ENCODE data around the gene WDR31. TPM values are rescaled to one million over a fixed set of nuclear protein-coding genes. Genes with fewer than 3 reads are reported as not detected.

Gene WDR31
- polyA plus RNA-seq, 1 experiment, result 0.97 TPM

DNA sequence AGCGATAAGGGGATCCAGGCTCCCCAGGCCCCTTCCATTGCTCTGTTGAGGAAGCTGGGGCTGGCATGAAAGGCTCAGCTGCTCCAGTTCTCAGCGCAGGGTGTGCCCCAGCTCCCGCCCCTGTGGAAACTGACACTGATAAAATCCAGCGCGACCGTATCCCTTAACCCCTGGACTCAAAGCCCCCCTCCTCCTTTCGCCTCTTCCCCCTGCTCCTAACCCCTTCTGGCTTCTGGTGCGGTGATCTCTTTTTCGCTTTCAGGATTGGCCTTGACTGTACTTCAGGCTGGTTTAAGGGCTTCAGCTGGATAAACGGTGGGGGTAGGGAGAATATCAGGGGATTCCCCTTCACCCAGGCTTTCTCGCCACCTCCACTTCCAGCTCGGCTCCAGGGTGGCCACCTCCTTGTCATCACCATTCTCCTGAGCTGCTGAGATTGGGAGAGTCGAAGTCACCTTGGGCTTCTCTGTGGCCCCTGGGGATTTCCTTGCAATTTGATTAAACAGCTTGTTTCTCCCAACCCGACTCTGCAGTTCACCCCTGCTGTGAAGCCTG lies 10.1 kb upstream of the WDR31 start:
- H3K27me3 ChIP-seq (ENCODE audit: control insufficient read depth, insufficient read depth, low read length), result peaks cover 51% of the 10 kb centered on the region
- POLR2A ChIA-PET, result no interaction called here
- CTCF ChIA-PET, result no interaction called here
- TF ChIP-seq, protein P1, sequence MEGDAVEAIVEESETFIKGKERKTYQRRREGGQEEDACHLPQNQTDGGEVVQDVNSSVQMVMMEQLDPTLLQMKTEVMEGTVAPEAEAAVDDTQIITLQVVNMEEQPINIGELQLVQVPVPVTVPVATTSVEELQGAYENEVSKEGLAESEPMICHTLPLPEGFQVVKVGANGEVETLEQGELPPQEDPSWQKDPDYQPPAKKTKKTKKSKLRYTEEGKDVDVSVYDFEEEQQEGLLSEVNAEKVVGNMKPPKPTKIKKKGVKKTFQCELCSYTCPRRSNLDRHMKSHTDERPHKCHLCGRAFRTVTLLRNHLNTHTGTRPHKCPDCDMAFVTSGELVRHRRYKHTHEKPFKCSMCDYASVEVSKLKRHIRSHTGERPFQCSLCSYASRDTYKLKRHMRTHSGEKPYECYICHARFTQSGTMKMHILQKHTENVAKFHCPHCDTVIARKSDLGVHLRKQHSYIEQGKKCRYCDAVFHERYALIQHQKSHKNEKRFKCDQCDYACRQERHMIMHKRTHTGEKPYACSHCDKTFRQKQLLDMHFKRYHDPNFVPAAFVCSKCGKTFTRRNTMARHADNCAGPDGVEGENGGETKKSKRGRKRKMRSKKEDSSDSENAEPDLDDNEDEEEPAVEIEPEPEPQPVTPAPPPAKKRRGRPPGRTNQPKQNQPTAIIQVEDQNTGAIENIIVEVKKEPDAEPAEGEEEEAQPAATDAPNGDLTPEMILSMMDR (IDR thresholded peaks at IDR 0.05; ENCODE audit: low read depth, low read length), result no peak
- H3K4me3 ChIP-seq (ENCODE audit: low read depth, low read length), result no peak overlapping the region
- H3K27ac ChIP-seq (ENCODE audit: low read depth, low read length), result no peak overlapping the region
- H3K9me3 ChIP-seq (ENCODE audit: control insufficient read depth, insufficient read depth, low read length), result no peaks in the 10 kb centered on the region
- DNase-seq (ENCODE audit: low read depth, low spot score), result no peak

DNA sequence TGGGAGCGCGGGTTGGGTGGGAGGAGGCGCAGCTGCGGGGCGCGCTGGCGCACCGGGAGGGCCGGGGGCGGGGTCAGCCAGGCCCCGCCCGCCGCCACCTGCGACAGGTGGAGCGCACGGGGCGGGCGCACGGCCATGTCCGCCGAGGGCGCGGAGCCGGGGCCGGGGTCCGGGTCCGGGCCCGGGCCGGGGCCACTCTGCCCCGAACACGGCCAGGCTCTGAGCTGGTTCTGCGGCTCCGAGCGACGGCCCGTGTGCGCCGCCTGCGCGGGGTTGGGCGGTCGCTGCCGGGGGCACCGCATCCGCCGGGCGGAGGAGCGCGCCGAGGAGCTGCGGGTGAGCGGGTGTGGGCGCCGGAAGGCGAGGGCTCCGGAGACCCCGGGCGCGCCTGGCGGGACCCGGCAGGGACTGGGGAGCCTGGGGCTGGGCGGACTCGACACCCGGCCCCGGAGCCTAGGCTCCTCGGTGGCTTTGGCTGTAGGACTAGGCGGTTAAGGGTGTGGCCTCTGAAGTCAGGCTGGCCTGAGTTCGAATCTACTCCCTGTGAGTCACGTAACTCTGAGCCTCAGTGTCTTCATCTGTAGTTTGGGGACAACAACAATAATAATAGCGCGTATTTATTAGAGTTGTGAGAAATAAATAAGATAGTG lies 9.5 kb upstream of the WDR31 start, which contains the start of gene BSPRY:
Gene BSPRY (plus strand): TSS at position 97 of the 650 bp plus-strand sequence. CDS start 39 bp downstream, at position 136.
- no peak for DNase-seq (ENCODE audit: low read depth, low spot score)
- H3K4me3 ChIP-seq (ENCODE audit: low read depth, low read length), result no peak within 1 kb of the TSS
- CTCF ChIA-PET, result no interaction called here

DNA sequence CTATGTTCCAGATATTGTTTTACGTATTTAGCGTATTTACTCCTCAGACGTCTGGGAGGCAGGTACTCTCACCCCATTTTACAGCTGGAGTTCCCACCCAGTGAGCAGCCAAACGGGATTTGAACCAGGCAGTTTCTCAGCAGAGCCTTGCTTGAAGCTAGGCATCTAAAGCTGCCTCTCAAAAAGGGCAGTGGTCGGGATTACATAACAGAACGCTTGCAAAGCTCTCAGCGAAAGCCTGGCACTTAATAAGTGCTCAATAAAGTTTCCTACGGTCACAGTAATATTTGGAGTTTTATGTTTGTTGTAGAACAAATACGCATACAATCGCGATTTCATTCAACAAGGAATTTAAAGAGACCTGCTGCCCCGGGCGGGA lies 9.0 kb upstream of the WDR31 start:
- TF ChIP-seq, protein P1 (IDR thresholded peaks at IDR 0.05; ENCODE audit: low read depth, low read length), result no peak
- ChIA-PET CTCF (interaction anchor here (0.9 kb wide), 1 partner anchor 9 kb away, joined by 3 read pairs; the partner anchor contains the start of gene WDR31), POLR2A (interaction anchor here (1.4 kb wide), 1 partner anchor 9 kb away, joined by 5 read pairs; the partner anchor contains the start of gene WDR31)
- no peaks in the 10 kb centered on the region for H3K9me3 ChIP-seq (ENCODE audit: control insufficient read depth, insufficient read depth, low read length)
- peaks cover 49% of the 10 kb centered on the region for H3K27me3 ChIP-seq (ENCODE audit: control insufficient read depth, insufficient read depth, low read length)
- H3K4me3 ChIP-seq (ENCODE audit: low read depth, low read length), result no peak overlapping the region
- DNase-seq (ENCODE audit: low read depth, low spot score), result no peak
- H3K27ac ChIP-seq (ENCODE audit: low read depth, low read length), result no peak overlapping the region

More for the DNA sequence above, 9.5 kb upstream of the WDR31 start, which contains the start of gene BSPRY:
- H3K27ac ChIP-seq (ENCODE audit: low read depth, low read length), result no peak within 1 kb of the TSS
- POLR2A ChIA-PET, result interaction anchor here (1.4 kb wide), 1 partner anchor 10 kb away, joined by 5 read pairs; the partner anchor contains the start of gene WDR31
- no peaks in the 10 kb centered on the region for H3K9me3 ChIP-seq (ENCODE audit: control insufficient read depth, insufficient read depth, low read length)
- H3K27me3 ChIP-seq (ENCODE audit: control insufficient read depth, insufficient read depth, low read length), result peaks cover 50% of the 10 kb centered on the region
- TF ChIP-seq, protein P1 (IDR thresholded peaks at IDR 0.05; ENCODE audit: low read depth, low read length), result no peak

DNA sequence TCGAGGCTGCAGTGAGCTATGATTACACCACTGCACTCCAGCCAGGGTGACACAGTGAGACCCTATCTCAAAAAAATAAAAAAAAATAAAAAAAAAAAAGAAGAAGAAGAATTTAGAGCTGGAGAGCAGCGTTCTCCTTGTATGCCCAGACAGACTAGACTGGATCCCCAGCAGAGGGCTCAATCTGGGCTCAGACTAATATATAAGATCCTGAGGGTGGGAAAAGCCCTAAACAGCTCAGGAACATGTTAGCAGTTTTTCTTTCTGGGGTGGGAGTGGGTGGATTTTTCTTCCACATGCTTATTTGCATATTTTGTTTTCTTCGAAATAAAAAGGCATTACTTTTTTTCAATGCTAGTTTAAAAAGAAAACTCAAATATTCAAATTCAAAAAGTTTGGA lies 8.4 kb upstream of the WDR31 start:
- no peak overlapping the region for H3K27ac ChIP-seq (ENCODE audit: low read depth, low read length)
- TF ChIP-seq, protein P1 (IDR thresholded peaks at IDR 0.05; ENCODE audit: low read depth, low read length), result no peak
- POLR2A ChIA-PET, result interaction anchor here (0.7 to 1.4 kb wide), 2 partner anchors 9 to 72 kb away, joined by 4 to 5 read pairs; partner anchors contain the start of gene WDR31
- H3K4me3 ChIP-seq (ENCODE audit: low read depth, low read length), result no peak overlapping the region
- no peaks in the 10 kb centered on the region for H3K9me3 ChIP-seq (ENCODE audit: control insufficient read depth, insufficient read depth, low read length)
- CTCF ChIA-PET, result interaction anchor here (0.9 kb wide), 1 partner anchor 9 kb away, joined by 3 read pairs; the partner anchor contains the start of gene WDR31
- DNase-seq (ENCODE audit: low read depth, low spot score), result no peak
- peaks cover 45% of the 10 kb centered on the region for H3K27me3 ChIP-seq (ENCODE audit: control insufficient read depth, insufficient read depth, low read length)

DNA sequence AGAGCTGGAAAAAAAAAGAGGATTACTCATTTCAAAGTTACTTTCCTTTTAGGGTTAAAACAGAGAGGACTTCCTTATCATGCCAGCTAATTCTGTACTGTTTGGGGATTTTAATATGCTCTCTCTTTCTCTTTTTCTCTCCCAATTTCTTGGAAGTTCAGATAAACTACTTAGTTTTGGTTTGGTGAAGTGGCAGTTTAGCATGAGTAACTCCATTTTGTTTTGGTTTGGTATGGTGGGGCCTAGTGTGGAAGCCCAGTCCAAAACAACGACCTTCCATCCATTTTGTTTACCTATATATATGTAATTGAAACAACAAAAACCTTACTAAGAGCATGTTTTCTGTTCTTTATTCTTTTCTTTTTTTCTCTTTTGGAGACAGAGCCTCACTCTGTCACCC lies 5.6 kb upstream of the WDR31 start:
- Histone ChIP-seq H3K27me3 (ENCODE audit: control insufficient read depth, insufficient read depth, low read length) (peaks cover 28% of the 10 kb centered on the region), H3K4me3 (ENCODE audit: low read depth, low read length) (no peak overlapping the region), H3K9me3 (ENCODE audit: control insufficient read depth, insufficient read depth, low read length) (no peaks in the 10 kb centered on the region), H3K27ac (ENCODE audit: low read depth, low read length) (no peak overlapping the region)
- ChIA-PET POLR2A (no interaction called here), CTCF (interaction anchor here (1.6 kb wide), 1 partner anchor 71 kb away, joined by 3 read pairs; the partner anchor contains the start of genes CDC26 and PRPF4)
- DNase-seq (ENCODE audit: low read depth, low spot score), result no peak
- TF ChIP-seq, protein P1 (IDR thresholded peaks at IDR 0.05; ENCODE audit: low read depth, low read length), result no peak

All from AG04450 (cell line).